Left forelimb (tissue), 1 donor: Measurements from ENCODE around the gene KCNQ1.

Experiments
- DNase-seq: peaks from one replicate; pipeline ENCODE4 v3.0.0-alpha.2; 2018; ENCODE audit warnings: low spot score

Gene KCNQ1

GRCh38 chr11:2524446-2525165 is 79.8 kb downstream of the KCNQ1 start:
- DNase-seq, result peak; percentile 48

GRCh38 chr11:2525166-2525861 is 80.5 kb downstream of the KCNQ1 start:
- peak; percentile 57 for DNase-seq

GRCh38 chr11:2525941-2526807 is 81.4 kb downstream of the KCNQ1 start:
- DNase-seq, result peak; percentile 57

- DNase-seq, result peak; percentile 65
Measured at GRCh38 chr11:2526808-2527381, 82.1 kb downstream of the KCNQ1 start.

- DNase-seq, result peak; percentile 58
Measured at GRCh38 chr11:2527621-2528291, 82.9 kb downstream of the KCNQ1 start.

GRCh38 chr11:2528301-2529050 is 83.7 kb downstream of the KCNQ1 start:
- peak; percentile 55 for DNase-seq

GRCh38 chr11:2529173-2529572 is 84.4 kb downstream of the KCNQ1 start:
- DNase-seq, result no peak

- DNase-seq, result no peak
Measured at GRCh38 chr11:2529636-2530035, 84.8 kb downstream of the KCNQ1 start.

GRCh38 chr11:2530131-2530854 is 85.5 kb downstream of the KCNQ1 start:
- peak; percentile 50 for DNase-seq

- DNase-seq, result peak; percentile 53
Measured at GRCh38 chr11:2530855-2531200, 86.0 kb downstream of the KCNQ1 start.

GRCh38 chr11:2531277-2531986 is 86.6 kb downstream of the KCNQ1 start:
- DNase-seq, result peak; percentile 87

GRCh38 chr11:2531987-2532703 is 87.3 kb downstream of the KCNQ1 start:
- no peak for DNase-seq

GRCh38 chr11:2532704-2533586 is 88.1 kb downstream of the KCNQ1 start:
- DNase-seq, result peak; percentile 94

GRCh38 chr11:2533587-2534133 is 88.9 kb downstream of the KCNQ1 start:
- DNase-seq, result peak; percentile 83

- no peak for DNase-seq
Measured at GRCh38 chr11:2534134-2534956, 89.5 kb downstream of the KCNQ1 start.

GRCh38 chr11:2534957-2535672 is 90.3 kb downstream of the KCNQ1 start:
- no peak for DNase-seq
